Astrocyte of the cerebellum (primary cell): ENCODE measurements around the gene PEX10.

Experiments used
- DNase-seq: peaks from one replicate; pipeline ENCODE4 v3.0.0-alpha.2; 2011; ENCODE audit warnings: low read depth
- H3K4me3 ChIP-seq: 2 replicates; pipeline ENCODE4 v1.5.1; 2011; ENCODE audit warnings: mild to moderate bottlenecking, low read depth, low read length, moderate library complexity
- in situ Hi-C: cut with HindIII; loops from 2 replicates; pipeline ENCODE4 v1.10.0; 2017; ENCODE audit warnings: low sequenced_read_pairs
- TF ChIP-seq, protein P1 (sequence below): IDR thresholded peaks from 2 replicates; pipeline ENCODE4 v1.5.1; 2012; ENCODE audit warnings: low read length, low read depth, moderate library complexity, mild to moderate bottlenecking; ENCODE audit errors: missing control alignments

PEX10 gene

DNA sequence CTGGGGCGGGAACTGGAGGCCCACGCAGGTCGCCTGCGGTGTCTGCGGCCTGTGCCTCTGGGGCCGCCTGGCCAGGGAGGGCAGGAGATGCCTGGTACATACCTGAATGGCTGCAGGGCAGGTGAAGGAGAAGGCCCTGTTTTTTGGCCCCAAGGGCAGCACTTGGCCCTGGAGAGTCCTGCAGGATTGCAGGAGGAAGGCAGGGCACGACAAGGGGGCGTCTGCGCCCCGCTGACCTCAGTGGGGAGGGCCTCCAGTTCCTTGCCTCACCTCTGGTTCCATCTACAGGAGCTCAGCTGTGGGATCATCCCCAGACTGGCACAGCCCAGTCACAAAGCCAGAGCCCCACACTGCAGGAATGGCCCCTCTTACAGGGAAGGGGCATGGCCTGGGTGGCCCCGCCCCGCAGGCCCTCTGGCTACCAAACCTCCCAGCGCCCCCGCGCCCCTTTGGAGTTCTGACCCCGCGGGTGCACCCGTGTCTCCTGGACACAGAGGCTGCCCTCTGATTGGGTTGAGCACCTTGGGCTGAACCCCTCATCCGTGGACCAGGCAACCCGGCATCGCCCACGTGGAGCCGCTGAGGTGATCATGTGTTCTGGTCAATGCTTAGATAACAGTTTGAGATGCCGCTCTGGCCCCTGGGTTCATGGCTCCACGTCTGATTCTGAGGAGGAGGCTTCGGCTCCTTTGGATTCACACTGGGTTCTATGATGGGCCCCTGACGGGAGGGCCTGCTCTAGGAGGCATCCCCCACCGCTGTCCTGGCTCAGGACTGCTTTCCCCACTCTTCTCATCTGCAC, 1.3 kb upstream of the PEX10 start:
- DNase-seq: no peak
- TF ChIP-seq, protein P1, sequence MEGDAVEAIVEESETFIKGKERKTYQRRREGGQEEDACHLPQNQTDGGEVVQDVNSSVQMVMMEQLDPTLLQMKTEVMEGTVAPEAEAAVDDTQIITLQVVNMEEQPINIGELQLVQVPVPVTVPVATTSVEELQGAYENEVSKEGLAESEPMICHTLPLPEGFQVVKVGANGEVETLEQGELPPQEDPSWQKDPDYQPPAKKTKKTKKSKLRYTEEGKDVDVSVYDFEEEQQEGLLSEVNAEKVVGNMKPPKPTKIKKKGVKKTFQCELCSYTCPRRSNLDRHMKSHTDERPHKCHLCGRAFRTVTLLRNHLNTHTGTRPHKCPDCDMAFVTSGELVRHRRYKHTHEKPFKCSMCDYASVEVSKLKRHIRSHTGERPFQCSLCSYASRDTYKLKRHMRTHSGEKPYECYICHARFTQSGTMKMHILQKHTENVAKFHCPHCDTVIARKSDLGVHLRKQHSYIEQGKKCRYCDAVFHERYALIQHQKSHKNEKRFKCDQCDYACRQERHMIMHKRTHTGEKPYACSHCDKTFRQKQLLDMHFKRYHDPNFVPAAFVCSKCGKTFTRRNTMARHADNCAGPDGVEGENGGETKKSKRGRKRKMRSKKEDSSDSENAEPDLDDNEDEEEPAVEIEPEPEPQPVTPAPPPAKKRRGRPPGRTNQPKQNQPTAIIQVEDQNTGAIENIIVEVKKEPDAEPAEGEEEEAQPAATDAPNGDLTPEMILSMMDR: no peak
- peak overlapping the region; percentile 84 for H3K4me3 ChIP-seq
- in situ Hi-C loops: no loop called here

DNA sequence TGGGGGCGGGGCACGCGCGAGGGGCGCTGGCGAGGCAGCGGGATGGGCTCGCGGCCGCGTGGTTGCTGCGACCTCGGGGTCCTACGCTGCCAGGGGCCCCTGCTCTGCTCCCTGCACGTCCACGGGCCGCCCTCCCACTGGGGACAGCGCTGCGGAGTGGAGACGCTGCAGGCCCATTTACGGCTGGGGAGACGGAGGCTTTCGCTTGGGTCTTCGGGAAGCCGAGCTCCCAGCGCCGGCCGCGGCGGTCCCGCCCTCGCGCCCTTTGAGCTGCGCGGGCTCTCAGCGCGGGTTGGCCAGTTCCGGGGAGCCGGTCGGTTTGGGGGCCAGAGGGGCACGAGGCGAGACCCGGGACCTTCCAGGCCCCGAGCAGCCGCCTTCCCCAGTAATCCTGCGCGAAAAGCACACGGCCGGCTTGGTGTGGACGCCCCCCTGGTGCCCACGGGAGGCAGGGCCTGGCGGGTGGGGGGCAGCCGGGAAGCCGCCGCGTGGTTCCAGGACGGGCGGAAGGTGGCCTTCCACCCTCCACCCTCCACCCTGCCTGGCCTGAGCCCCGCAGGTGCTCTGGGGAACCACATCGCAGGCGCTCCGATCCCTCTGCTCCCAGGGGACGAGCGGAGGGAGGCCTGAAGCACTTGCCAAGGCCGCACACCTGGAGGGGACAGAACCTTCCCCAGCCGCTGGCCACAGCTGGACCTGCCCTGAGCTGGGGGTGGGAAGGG, 570 bp upstream of the PEX10 start:
- no peak for DNase-seq
- peak overlapping the region; percentile 84 for H3K4me3 ChIP-seq
- TF ChIP-seq, protein P1: no peak
- in situ Hi-C loops: no loop called here

DNA sequence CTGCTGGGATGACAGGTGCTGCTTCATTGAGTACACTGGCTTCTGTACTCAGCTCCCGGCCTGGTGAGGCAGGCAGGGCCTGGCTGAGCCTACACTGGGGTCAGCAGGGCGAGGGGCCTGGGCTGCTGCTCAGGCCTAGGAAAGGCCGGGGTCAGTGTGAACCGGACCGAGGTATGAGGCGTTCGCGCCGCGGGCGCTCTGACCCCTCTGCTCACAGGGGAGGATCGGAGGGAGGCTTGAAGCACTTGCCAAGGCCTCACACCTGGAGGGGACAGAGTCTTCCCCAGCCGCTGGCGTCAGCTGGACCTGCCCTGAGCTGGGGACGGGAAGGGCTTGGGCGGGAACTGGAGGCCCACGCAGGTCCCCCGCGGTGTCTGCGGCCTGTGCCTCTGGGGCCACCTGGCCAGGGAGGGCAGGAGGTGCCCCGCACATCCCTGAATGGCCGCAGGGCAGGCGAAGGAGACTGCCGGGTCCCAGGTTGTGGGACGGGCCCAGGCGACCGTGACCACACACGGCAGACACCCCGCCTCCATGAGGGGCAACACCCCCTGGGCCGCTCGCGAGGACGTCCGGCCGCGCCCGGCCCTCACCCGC, 466 bp downstream of the PEX10 start:
- in situ Hi-C loops: no loop called here
- peak overlapping the region; percentile 84 for H3K4me3 ChIP-seq
- no peak for DNase-seq
- TF ChIP-seq, protein P1: no peak

DNA sequence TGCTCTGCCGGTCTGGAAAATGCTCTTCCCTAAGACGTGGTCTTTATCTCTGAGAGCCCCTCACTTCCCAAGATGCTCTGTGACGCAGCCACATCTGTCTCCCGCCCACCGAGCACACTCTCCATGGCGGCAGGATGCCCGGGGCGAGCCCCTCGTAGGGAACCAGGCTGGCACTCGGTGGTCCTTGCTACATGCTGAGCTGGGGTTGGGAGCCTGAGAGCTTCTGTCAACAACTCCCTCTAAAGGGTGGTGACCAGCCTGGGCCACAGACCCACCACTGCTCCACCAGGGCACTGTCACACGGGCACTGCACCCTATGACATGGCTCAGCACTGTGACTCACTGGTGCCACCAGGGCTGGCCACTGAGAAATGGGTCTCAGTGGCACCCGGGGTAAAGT, 2.6 kb downstream of the PEX10 start:
- in situ Hi-C loops: no loop called here
- no peak for DNase-seq
- TF ChIP-seq, protein P1: no peak
- H3K4me3 ChIP-seq: no peak overlapping the region

DNA sequence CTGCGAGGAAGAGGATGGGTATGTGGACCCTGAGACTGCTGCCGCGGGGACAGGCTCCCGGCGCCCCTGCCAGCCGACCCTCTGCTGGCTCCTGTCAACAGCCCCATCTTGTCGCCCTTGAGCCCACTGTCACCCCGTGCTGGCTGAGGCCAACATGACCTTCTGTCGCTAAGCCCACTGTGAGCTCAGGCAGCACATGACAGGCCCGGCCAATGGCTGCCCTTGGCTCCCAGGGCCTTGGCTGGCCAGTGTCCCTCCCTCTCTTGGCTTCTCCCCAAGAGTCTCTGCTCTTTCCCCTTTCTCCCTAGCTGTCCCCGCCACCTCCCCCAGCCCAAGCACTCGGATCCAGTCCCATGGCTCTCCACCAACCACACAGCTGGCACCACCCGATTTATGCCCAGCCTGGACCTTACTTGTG, 3.5 kb downstream of the PEX10 start:
- DNase-seq: no peak
- no peak overlapping the region for H3K4me3 ChIP-seq
- TF ChIP-seq, protein P1: no peak
- in situ Hi-C loops: no loop called here

DNA sequence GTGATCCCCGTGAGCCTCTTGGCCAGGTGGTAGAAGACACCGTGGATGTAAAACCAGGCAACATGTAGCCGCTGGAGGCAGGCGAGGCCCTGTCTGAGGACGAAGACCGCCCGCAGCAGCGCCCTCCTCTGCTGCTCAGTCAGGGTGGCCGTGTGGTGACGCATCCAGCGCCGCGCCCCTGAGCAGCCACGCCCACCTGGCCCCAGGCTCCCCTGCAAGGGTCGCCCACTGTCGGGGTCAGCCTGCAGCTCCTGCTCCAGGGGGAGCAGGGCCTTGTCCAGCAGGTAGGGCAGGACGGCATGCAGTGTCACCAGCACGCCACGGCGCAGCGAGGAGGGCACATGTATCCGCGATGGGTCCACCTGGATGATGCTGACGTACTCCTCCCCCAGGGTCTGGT, 3.9 kb downstream of the PEX10 start:
- H3K4me3 ChIP-seq: no peak overlapping the region
- TF ChIP-seq, protein P1: no peak
- in situ Hi-C loops: no loop called here
- no peak for DNase-seq
